ENCODE results near the gene THRB. TPM values are rescaled to one million over a fixed set of nuclear protein-coding genes. Genes with fewer than 3 reads are reported as not detected.

Gene THRB
- total and polyA plus RNA-seq, 9 of the 15 experiments (the other 6 are each of a cell fraction or from before 2014, with no cell fraction given) = 1.7 to 14.9 (median 6.9) TPM

DNA sequence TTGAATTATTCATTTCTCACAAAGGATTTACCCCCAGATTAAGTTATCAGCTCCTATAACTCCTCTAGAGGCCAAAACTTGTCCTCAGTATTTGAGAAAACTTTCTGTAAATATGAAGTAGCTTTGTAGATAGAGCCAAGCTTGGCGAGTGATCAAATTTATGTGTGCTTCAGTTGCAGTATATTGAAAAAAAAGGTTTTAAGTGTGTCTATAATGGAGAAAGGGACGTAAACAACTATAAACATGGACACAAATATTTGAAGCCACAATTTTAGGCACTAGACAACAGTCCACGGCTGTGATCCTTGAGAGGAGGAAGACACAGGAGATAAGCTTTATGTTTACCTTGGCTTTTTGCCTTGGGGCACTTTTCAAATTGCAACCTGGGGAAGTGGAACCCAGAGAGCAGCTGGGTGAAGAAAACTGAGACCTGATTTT, 118.7 kb downstream of the THRB start (continued):
- TF ChIP-seq, protein P1, sequence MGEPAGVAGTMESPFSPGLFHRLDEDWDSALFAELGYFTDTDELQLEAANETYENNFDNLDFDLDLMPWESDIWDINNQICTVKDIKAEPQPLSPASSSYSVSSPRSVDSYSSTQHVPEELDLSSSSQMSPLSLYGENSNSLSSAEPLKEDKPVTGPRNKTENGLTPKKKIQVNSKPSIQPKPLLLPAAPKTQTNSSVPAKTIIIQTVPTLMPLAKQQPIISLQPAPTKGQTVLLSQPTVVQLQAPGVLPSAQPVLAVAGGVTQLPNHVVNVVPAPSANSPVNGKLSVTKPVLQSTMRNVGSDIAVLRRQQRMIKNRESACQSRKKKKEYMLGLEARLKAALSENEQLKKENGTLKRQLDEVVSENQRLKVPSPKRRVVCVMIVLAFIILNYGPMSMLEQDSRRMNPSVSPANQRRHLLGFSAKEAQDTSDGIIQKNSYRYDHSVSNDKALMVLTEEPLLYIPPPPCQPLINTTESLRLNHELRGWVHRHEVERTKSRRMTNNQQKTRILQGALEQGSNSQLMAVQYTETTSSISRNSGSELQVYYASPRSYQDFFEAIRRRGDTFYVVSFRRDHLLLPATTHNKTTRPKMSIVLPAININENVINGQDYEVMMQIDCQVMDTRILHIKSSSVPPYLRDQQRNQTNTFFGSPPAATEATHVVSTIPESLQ (CRISPR knock-in tag; IDR thresholded peaks at IDR 0.05) = no peak
- TF ChIP-seq PURB (CRISPR knock-in tag; IDR thresholded peaks at IDR 0.05; ENCODE audit: low read depth) = no peak
- TF ChIP-seq FOXK2 (conservative IDR thresholded peaks at IDR 0.05 in 1 of 2, IDR thresholded peaks at IDR 0.05 in 1 of 2; ENCODE audit: low read depth in 2 of 2) = 0 out of 4 replicates have a peak, but pooled peaks of 1 of the 2 experiments have one; percentile 53
- TF ChIP-seq FOXK1 (CRISPR knock-in tag; IDR thresholded peaks at IDR 0.05; ENCODE audit: borderline replicate concordance) = no peak
- no peak for TF ChIP-seq GABPB1 (CRISPR knock-in tag; IDR thresholded peaks at IDR 0.05)
- TF ChIP-seq MYBL2 (IDR thresholded peaks at IDR 0.05; ENCODE audit: low read depth) = 0 out of 2 replicates have a peak, but pooled peaks have one; percentile 25
- no peak for TF ChIP-seq MYBL2 (CRISPR knock-in tag; IDR thresholded peaks at IDR 0.05; ENCODE audit: borderline replicate concordance)
- peak; percentile 36; the same call in 1 of the 2 replicates for TF ChIP-seq EP300 (IDR thresholded peaks at IDR 0.05; ENCODE audit: low read length)
- no peak for TF ChIP-seq L3MBTL2 (IDR thresholded peaks at IDR 0.05)
- TF ChIP-seq ZBED1 (IDR thresholded peaks at IDR 0.05) = no peak
- TF ChIP-seq DNMT1 (IDR thresholded peaks at IDR 0.05) = no peak
- TF ChIP-seq SAP30 (IDR thresholded peaks at IDR 0.05; ENCODE audit: borderline replicate concordance, insufficient read depth, low read depth, low read length, poor library complexity, severe bottlenecking) = no peak
- 0 out of 2 replicates have a peak, but pooled peaks have one; percentile 43 for TF ChIP-seq MTA1 (IDR thresholded peaks at IDR 0.05; ENCODE audit: borderline replicate concordance)
- TF ChIP-seq RBM39 (optimal IDR thresholded peaks at IDR 0.05; ENCODE audit: low read depth, low read length) = no peak
- no peak for TF ChIP-seq GABPB2 (CRISPR knock-in tag; conservative IDR thresholded peaks at IDR 0.05)
- TF ChIP-seq, protein P2, sequence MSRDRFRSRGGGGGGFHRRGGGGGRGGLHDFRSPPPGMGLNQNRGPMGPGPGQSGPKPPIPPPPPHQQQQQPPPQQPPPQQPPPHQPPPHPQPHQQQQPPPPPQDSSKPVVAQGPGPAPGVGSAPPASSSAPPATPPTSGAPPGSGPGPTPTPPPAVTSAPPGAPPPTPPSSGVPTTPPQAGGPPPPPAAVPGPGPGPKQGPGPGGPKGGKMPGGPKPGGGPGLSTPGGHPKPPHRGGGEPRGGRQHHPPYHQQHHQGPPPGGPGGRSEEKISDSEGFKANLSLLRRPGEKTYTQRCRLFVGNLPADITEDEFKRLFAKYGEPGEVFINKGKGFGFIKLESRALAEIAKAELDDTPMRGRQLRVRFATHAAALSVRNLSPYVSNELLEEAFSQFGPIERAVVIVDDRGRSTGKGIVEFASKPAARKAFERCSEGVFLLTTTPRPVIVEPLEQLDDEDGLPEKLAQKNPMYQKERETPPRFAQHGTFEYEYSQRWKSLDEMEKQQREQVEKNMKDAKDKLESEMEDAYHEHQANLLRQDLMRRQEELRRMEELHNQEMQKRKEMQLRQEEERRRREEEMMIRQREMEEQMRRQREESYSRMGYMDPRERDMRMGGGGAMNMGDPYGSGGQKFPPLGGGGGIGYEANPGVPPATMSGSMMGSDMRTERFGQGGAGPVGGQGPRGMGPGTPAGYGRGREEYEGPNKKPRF (IDR thresholded peaks at IDR 0.05; ENCODE audit: low read depth, low read length) = no peak
- TF ChIP-seq TAF1 (IDR thresholded peaks at IDR 0.05; ENCODE audit: control insufficient read depth, extremely low read depth, insufficient read depth, low read length, severe bottlenecking) = no peak
- TF ChIP-seq SOX6 (IDR thresholded peaks at IDR 0.05) = peak; percentile 48; the same call in 1 of the 2 replicates

Data from K562 (cell line).